WTC11 (cell line): ENCODE measurements around the gene SEC24B. TPM values are rescaled to one million over a fixed set of nuclear protein-coding genes. Genes with fewer than 3 reads are reported as not detected.

Source experiments
- ATAC-seq: fragments of 200-7000 bp; cut with Tn5 transposase; 2 replicates; pipeline ENCODE4 v1.10.0; 2021; ENCODE audit warnings: mild to moderate bottlenecking, moderate library complexity
- CTCF ChIA-PET: fragments of 300-600 bp; sonication (Branson Sonifier 250); formaldehyde crosslinking; loops from one replicate; lab custom pipeline; 2021; ENCODE audit warnings: antibody characterized with exemption; lab: Charles Lee
- POLR2A ChIA-PET: fragments of 350-600 bp; sonication (Branson Sonifier 250); formaldehyde crosslinking; loops from one replicate; lab custom pipeline; 2021; ENCODE audit warnings: antibody characterized with exemption; lab: Charles Lee
- DNase-seq: peaks from one replicate; pipeline ENCODE4 v3.0.0; 2021; ENCODE audit warnings: low spot score
- H3K27ac Mint-ChIP-seq: 2 replicates; pipeline ENCODE4 v1.8.0; 2021; ENCODE audit warnings: mixed read lengths
- H3K27me3 Mint-ChIP-seq: 2 replicates; pipeline ENCODE4 v1.8.0; 2021; ENCODE audit warnings: low read depth, mild to moderate bottlenecking, moderate library complexity, mixed read lengths
- H3K36me3 Mint-ChIP-seq: 2 replicates; pipeline ENCODE4 v1.8.0; 2021; ENCODE audit warnings: mixed read lengths
- H3K4me1 Mint-ChIP-seq: 2 replicates; pipeline ENCODE4 v1.8.0; 2022; ENCODE audit warnings: mixed read lengths
- H3K4me3 Mint-ChIP-seq: 2 replicates; pipeline ENCODE4 v1.8.0; 2021; ENCODE audit warnings: mild to moderate bottlenecking, moderate library complexity, mixed read lengths
- H3K9me3 Mint-ChIP-seq: 2 replicates; pipeline ENCODE4 v1.8.0; 2021; ENCODE audit warnings: mixed read lengths
- AR ChIP-seq: fragments of 250-450 bp; sonication (Bioruptor Pico); IDR thresholded peaks from 2 replicates; pipeline ENCODE4 v1.9.0; 2021; ENCODE audit warnings: mild to moderate bottlenecking
- E2F5 ChIP-seq: sonication (generic); formaldehyde crosslinking; IDR thresholded peaks from 2 replicates; pipeline ENCODE4 v1.8.1; 2022; ENCODE audit warnings: mild to moderate bottlenecking, moderate library complexity, missing genetic modification reagents
- EMX1 ChIP-seq: fragments of 250-450 bp; sonication (Bioruptor Pico); IDR thresholded peaks from 2 replicates; pipeline ENCODE4 v1.8.0; 2021; ENCODE audit warnings: mild to moderate bottlenecking
- FOXK1 ChIP-seq: sonication (generic); formaldehyde crosslinking; IDR thresholded peaks from 2 replicates; pipeline ENCODE4 v1.8.0; 2022; ENCODE audit warnings: mild to moderate bottlenecking, moderate library complexity, missing genetic modification reagents
- JAZF1 ChIP-seq: fragments of 250-450 bp; sonication (Bioruptor Pico); IDR thresholded peaks from 2 replicates; pipeline ENCODE4 v1.9.0; 2021; ENCODE audit warnings: moderate library complexity, mild to moderate bottlenecking, inconsistent platforms
- NFATC4 ChIP-seq: fragments of 250-450 bp; sonication (Bioruptor Pico); IDR thresholded peaks from 2 replicates; pipeline ENCODE4 v1.9.0; 2021; ENCODE audit warnings: mild to moderate bottlenecking
- NFE2L1 ChIP-seq: sonication (generic); formaldehyde crosslinking; IDR thresholded peaks from 2 replicates; pipeline ENCODE4 v1.8.1; 2023; ENCODE audit warnings: missing genetic modification reagents
- NR1H2 ChIP-seq: sonication (generic); formaldehyde crosslinking; IDR thresholded peaks from 2 replicates; pipeline ENCODE4 v1.9.0; 2021; ENCODE audit warnings: mild to moderate bottlenecking, moderate library complexity, missing genetic modification reagents
- SMAD3 ChIP-seq: sonication (generic); formaldehyde crosslinking; IDR thresholded peaks from 2 replicates; pipeline ENCODE4 v1.8.0; 2022; ENCODE audit warnings: missing genetic modification reagents, mild to moderate bottlenecking, borderline replicate concordance
- TCF7 ChIP-seq: sonication (generic); formaldehyde crosslinking; IDR thresholded peaks from 2 replicates; pipeline ENCODE4 v1.8.0; 2022; ENCODE audit warnings: mild to moderate bottlenecking, low read depth, missing genetic modification reagents, moderate library complexity
- ZBTB21 ChIP-seq: sonication (generic); formaldehyde crosslinking; IDR thresholded peaks from 2 replicates; pipeline ENCODE4 v1.8.1; 2023; ENCODE audit warnings: mild to moderate bottlenecking, missing genetic modification reagents, borderline replicate concordance
- ZNF121 ChIP-seq: sonication (generic); formaldehyde crosslinking; IDR thresholded peaks from 2 replicates; pipeline ENCODE4 v1.8.0; 2023; ENCODE audit warnings: missing genetic modification reagents
- ZNF219 ChIP-seq: sonication (generic); formaldehyde crosslinking; IDR thresholded peaks from 2 replicates; pipeline ENCODE4 v1.8.0; 2023; ENCODE audit warnings: missing genetic modification reagents, mild to moderate bottlenecking, borderline replicate concordance
- ZNF317 ChIP-seq: sonication (generic); formaldehyde crosslinking; IDR thresholded peaks from 2 replicates; pipeline ENCODE4 v1.8.1; 2023; ENCODE audit warnings: low read depth, mild to moderate bottlenecking, moderate library complexity, missing genetic modification reagents, borderline replicate concordance
- ZNF396 ChIP-seq: fragments of 250-450 bp; sonication (Bioruptor Pico); IDR thresholded peaks from 2 replicates; pipeline ENCODE4 v1.8.0; 2021; ENCODE audit warnings: mild to moderate bottlenecking, moderate library complexity, borderline replicate concordance
- total RNA-seq: library from RNA; stranded (reverse); gene quantifications from 3 replicates; pipeline ENCODE4 v1.2.3, GENCODE V29; 2021
- TF ChIP-seq, protein P1 (sequence below): sonication (generic); formaldehyde crosslinking; IDR thresholded peaks from 2 replicates; pipeline ENCODE4 v1.8.1; 2023; ENCODE audit warnings: mild to moderate bottlenecking, moderate library complexity, missing genetic modification reagents
- TF ChIP-seq, protein P2 (sequence below): sonication (generic); formaldehyde crosslinking; IDR thresholded peaks from 2 replicates; pipeline ENCODE4 v1.8.0; 2022; ENCODE audit warnings: missing genetic modification reagents
- TF ChIP-seq, protein P3 (sequence below): sonication (generic); formaldehyde crosslinking; IDR thresholded peaks from 2 replicates; pipeline ENCODE4 v1.8.1; 2023; ENCODE audit warnings: mild to moderate bottlenecking, missing genetic modification reagents
- TF ChIP-seq, protein P4 (sequence below): sonication (generic); formaldehyde crosslinking; conservative IDR thresholded peaks from 2 replicates; pipeline ENCODE4 v1.8.1; 2022; ENCODE audit warnings: mild to moderate bottlenecking, missing genetic modification reagents
- TF ChIP-seq, protein P5 (sequence below): sonication (generic); formaldehyde crosslinking; IDR thresholded peaks from 2 replicates; pipeline ENCODE4 v1.8.1; 2023; ENCODE audit warnings: mild to moderate bottlenecking, missing genetic modification reagents, moderate library complexity

Gene SEC24B
- total RNA-seq, 1 experiment from 2014 or later, result 24.0 TPM

DNA sequence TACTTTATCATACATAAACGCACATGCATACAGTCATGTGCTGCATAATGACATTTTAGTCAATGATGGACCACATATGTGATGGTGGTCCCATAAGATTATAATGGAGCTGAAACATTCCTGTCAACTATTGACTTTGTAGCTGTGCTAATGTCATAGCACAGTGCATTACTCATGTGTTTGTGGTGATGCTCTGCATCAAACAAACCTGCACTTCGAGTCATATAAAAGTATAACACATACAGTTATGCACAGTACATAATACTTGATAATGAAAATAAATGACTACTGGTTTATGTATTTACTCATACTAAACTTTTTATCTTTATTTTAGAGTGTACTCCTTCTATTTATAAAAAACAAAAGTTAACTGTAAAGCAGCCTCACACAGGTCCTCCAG is 65.9 kb downstream of the SEC24B start:
- POLR2A ChIA-PET, result no interaction called here
- Mint-ChIP-seq H3K4me1 (no peaks in the 10 kb centered on the region), H3K27me3 (no peaks in the 10 kb centered on the region), H3K9me3 (peaks cover 2% of the 10 kb centered on the region; the same call in 1 of the 2 replicates), H3K4me3 (no peak overlapping the region), H3K27ac (no peak overlapping the region), H3K36me3 (peaks cover 55% of the 10 kb centered on the region)
- ATAC-seq (no peak), DNase-seq (no peak)
- TF ChIP-seq SMAD3 (CRISPR knock-in tag) (no peak), E2F5 (CRISPR knock-in tag) (no peak), NFE2L1 (CRISPR knock-in tag) (no peak), ZNF317 (CRISPR knock-in tag) (no peak), JAZF1 (CRISPR knock-in tag) (no peak), ZNF121 (CRISPR knock-in tag) (no peak), ZBTB21 (no peak), AR (CRISPR knock-in tag) (no peak), TCF7 (CRISPR knock-in tag) (no peak), FOXK1 (CRISPR knock-in tag) (no peak), EMX1 (CRISPR knock-in tag) (no peak), ZNF219 (CRISPR knock-in tag) (no peak), ZNF396 (CRISPR knock-in tag) (no peak), NR1H2 (CRISPR knock-in tag) (no peak), NFATC4 (CRISPR knock-in tag) (no peak)
- TF ChIP-seq, protein P1, sequence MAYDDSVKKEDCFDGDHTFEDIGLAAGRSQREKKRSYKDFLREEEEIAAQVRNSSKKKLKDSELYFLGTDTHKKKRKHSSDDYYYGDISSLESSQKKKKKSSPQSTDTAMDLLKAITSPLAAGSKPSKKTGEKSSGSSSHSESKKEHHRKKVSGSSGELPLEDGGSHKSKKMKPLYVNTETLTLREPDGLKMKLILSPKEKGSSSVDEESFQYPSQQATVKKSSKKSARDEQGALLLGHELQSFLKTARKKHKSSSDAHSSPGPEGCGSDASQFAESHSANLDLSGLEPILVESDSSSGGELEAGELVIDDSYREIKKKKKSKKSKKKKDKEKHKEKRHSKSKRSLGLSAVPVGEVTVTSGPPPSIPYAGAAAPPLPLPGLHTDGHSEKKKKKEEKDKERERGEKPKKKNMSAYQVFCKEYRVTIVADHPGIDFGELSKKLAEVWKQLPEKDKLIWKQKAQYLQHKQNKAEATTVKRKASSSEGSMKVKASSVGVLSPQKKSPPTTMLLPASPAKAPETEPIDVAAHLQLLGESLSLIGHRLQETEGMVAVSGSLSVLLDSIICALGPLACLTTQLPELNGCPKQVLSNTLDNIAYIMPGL (CRISPR knock-in tag), result no peak
- TF ChIP-seq, protein P2, sequence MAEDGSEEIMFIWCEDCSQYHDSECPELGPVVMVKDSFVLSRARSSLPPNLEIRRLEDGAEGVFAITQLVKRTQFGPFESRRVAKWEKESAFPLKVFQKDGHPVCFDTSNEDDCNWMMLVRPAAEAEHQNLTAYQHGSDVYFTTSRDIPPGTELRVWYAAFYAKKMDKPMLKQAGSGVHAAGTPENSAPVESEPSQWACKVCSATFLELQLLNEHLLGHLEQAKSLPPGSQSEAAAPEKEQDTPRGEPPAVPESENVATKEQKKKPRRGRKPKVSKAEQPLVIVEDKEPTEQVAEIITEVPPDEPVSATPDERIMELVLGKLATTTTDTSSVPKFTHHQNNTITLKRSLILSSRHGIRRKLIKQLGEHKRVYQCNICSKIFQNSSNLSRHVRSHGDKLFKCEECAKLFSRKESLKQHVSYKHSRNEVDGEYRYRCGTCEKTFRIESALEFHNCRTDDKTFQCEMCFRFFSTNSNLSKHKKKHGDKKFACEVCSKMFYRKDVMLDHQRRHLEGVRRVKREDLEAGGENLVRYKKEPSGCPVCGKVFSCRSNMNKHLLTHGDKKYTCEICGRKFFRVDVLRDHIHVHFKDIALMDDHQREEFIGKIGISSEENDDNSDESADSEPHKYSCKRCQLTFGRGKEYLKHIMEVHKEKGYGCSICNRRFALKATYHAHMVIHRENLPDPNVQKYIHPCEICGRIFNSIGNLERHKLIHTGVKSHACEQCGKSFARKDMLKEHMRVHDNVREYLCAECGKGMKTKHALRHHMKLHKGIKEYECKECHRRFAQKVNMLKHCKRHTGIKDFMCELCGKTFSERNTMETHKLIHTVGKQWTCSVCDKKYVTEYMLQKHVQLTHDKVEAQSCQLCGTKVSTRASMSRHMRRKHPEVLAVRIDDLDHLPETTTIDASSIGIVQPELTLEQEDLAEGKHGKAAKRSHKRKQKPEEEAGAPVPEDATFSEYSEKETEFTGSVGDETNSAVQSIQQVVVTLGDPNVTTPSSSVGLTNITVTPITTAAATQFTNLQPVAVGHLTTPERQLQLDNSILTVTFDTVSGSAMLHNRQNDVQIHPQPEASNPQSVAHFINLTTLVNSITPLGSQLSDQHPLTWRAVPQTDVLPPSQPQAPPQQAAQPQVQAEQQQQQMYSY, result no peak
- TF ChIP-seq, protein P3, sequence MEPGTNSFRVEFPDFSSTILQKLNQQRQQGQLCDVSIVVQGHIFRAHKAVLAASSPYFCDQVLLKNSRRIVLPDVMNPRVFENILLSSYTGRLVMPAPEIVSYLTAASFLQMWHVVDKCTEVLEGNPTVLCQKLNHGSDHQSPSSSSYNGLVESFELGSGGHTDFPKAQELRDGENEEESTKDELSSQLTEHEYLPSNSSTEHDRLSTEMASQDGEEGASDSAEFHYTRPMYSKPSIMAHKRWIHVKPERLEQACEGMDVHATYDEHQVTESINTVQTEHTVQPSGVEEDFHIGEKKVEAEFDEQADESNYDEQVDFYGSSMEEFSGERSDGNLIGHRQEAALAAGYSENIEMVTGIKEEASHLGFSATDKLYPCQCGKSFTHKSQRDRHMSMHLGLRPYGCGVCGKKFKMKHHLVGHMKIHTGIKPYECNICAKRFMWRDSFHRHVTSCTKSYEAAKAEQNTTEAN (CRISPR knock-in tag), result no peak
- TF ChIP-seq, protein P4, sequence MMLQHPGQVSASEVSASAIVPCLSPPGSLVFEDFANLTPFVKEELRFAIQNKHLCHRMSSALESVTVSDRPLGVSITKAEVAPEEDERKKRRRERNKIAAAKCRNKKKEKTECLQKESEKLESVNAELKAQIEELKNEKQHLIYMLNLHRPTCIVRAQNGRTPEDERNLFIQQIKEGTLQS, result no peak
- TF ChIP-seq, protein P5, sequence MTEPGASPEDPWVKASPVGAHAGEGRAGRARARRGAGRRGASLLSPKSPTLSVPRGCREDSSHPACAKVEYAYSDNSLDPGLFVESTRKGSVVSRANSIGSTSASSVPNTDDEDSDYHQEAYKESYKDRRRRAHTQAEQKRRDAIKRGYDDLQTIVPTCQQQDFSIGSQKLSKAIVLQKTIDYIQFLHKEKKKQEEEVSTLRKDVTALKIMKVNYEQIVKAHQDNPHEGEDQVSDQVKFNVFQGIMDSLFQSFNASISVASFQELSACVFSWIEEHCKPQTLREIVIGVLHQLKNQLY (CRISPR knock-in tag), result no peak
- CTCF ChIA-PET, result interaction anchor here (1.1 kb wide), 1 partner anchor 10 kb away, joined by 7 read pairs; no protein-coding TSS in a partner anchor
